ENCODE measurements around the gene GMPPB. TPM values are rescaled to one million over a fixed set of nuclear protein-coding genes. Genes with fewer than 3 reads are reported as not detected.

GMPPB gene
- total and polyA plus RNA-seq, 4 donors: 10.8 to 81.2 (median 46.1) TPM

- Histone ChIP-seq H3K4me3 (no peak overlapping the region), H3K27me3 (ENCODE audit: control insufficient read depth in 3 of 3, insufficient read depth in 3 of 3, low read length in 2 of 3) (no peaks in the 10 kb centered on the region), H3K4me1 (ENCODE audit: control insufficient read depth in 5 of 5, insufficient read depth in 5 of 5, low read length in 5 of 5) (peaks cover 0 to 16% (median 4%) of the 10 kb centered on the region in 5 donors), H3K27ac (ENCODE audit: low read depth in 1 of 2, low read length in 1 of 2) (no peak overlapping the region), H3K36me3 (ENCODE audit: control insufficient read depth in 4 of 4, insufficient read depth in 4 of 4, low read length in 4 of 4) (peaks cover 0 to 21% (median 14%) of the 10 kb centered on the region in 4 donors), H3K9me3 (ENCODE audit: control insufficient read depth in 4 of 4, insufficient read depth in 3 of 4, low read length in 3 of 4) (no peaks in the 10 kb centered on the region), H3K9ac (ENCODE audit: insufficient read depth in 1 of 2, low read length in 2 of 2) (no peak overlapping the region)
- no peak for TF ChIP-seq CTCF (IDR thresholded peaks at IDR 0.05; ENCODE audit: control extremely low read depth, extremely low read depth)
- WGBS, 2 donors: 95 to 96% methylated on average over 16 of the region's 16 CpGs
- no peak for DNase-seq
- ATAC-seq (ENCODE audit: insufficient read depth, low FRiP score): no peak
These were observed 7.0 kb downstream of the GMPPB start for GRCh38 chr3:49716691-49717210.

GRCh38 chr3:49716169-49716568 lies 7.6 kb downstream of the GMPPB start:
- H3K9ac ChIP-seq (ENCODE audit: insufficient read depth in 1 of 2, low read length in 2 of 2): no peak overlapping the region
- H3K9me3 ChIP-seq (ENCODE audit: control insufficient read depth in 4 of 4, insufficient read depth in 3 of 4, low read length in 3 of 4): no peaks in the 10 kb centered on the region
- H3K4me1 ChIP-seq (ENCODE audit: control insufficient read depth in 5 of 5, insufficient read depth in 5 of 5, low read length in 5 of 5): peaks cover 0 to 16% (median 4%) of the 10 kb centered on the region in 5 donors
- 96% methylated on average over 7 of the region's 7 CpGs for WGBS, 2 donors
- no peak overlapping the region for H3K27ac ChIP-seq (ENCODE audit: low read depth in 1 of 2, low read length in 1 of 2)
- ATAC-seq (ENCODE audit: insufficient read depth, low FRiP score) (no peak), DNase-seq (no peak)
- no peak for TF ChIP-seq CTCF (IDR thresholded peaks at IDR 0.05; ENCODE audit: control extremely low read depth, extremely low read depth)
- no peaks in the 10 kb centered on the region for H3K27me3 ChIP-seq (ENCODE audit: control insufficient read depth in 3 of 3, insufficient read depth in 3 of 3, low read length in 2 of 3)
- H3K36me3 ChIP-seq (ENCODE audit: control insufficient read depth in 4 of 4, insufficient read depth in 4 of 4, low read length in 4 of 4): peaks cover 0 to 25% (median 10%) of the 10 kb centered on the region in 4 donors
- no peak overlapping the region for H3K4me3 ChIP-seq

- H3K4me1 ChIP-seq (ENCODE audit: control insufficient read depth in 5 of 5, insufficient read depth in 5 of 5, low read length in 5 of 5): peaks cover 0 to 16% (median 4%) of the 10 kb centered on the region in 5 donors
- no peaks in the 10 kb centered on the region for H3K27me3 ChIP-seq (ENCODE audit: control insufficient read depth in 3 of 3, insufficient read depth in 3 of 3, low read length in 2 of 3)
- H3K36me3 ChIP-seq (ENCODE audit: control insufficient read depth in 4 of 4, insufficient read depth in 4 of 4, low read length in 4 of 4): peaks cover 0 to 24% (median 7%) of the 10 kb centered on the region in 4 donors
- H3K9me3 ChIP-seq (ENCODE audit: control insufficient read depth in 4 of 4, insufficient read depth in 3 of 4, low read length in 3 of 4): no peaks in the 10 kb centered on the region
- ATAC-seq (ENCODE audit: insufficient read depth, low FRiP score): no peak
- 94 to 95% methylated on average over 13 of the region's 13 CpGs for WGBS, 2 donors
- no peak overlapping the region for H3K4me3 ChIP-seq
- no peak overlapping the region for H3K27ac ChIP-seq (ENCODE audit: low read depth in 1 of 2, low read length in 1 of 2)
- H3K9ac ChIP-seq (ENCODE audit: insufficient read depth in 1 of 2, low read length in 2 of 2): no peak overlapping the region
- DNase-seq: no peak
- TF ChIP-seq CTCF (IDR thresholded peaks at IDR 0.05; ENCODE audit: control extremely low read depth, extremely low read depth): no peak
These were observed 8.1 kb downstream of the GMPPB start for GRCh38 chr3:49715611-49716121.
